ENCODE results near the gene VPS52. TPM values are rescaled to one million over a fixed set of nuclear protein-coding genes. Genes with fewer than 3 reads are reported as not detected.
A peak's percentile ranks its signal among the peaks of the same experiment; 100 is the strongest.

The VPS52 gene
- total and polyA plus RNA-seq, 9 of the 15 experiments (the other 6 are each of a cell fraction or from before 2014, with no cell fraction given) = 24.4 to 103 (median 40.2) TPM

DNA sequence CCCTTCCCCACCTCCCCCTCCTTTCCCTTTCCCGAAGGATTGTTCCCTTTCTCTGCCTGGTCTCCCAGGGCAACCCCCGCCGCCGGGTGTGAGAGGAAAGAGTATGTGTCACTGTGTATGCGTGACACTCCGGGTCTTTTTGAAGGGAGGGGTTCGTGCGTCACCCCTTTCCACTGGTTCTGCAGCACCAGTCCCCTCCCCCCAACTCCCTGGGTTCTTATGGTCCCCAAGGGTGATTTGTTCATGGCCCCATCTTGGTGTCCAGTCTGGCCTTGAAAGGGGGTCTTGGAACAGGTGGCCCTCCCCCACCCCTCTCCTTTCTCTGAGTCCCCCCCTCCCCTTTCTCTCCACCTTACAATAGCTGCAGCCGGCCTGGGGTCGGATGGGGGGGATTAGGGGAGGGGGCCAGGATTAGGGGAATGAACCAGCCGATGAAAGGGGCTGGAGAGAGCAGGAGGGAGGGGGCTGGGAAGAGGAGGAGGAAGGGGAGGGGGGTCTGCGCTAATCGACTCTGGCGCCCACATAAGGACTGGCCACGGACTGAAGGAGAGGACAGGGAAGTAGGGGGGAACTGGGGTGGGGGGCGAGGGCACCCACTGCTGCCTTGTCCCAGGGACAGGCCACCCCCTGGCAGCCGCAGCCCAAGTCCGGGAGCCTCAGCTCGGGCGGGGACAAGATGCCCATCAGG, 64.7 kb downstream of the VPS52 start:
- peak overlapping the region; percentile 95 for H3K27ac ChIP-seq (ENCODE audit: extremely low read depth, low read depth, low read length)
- BruUV-seq (replicated peaks) = no TSS peak
- intact Hi-C loops (cut with micrococcal nuclease) = no loop called here

DNA sequence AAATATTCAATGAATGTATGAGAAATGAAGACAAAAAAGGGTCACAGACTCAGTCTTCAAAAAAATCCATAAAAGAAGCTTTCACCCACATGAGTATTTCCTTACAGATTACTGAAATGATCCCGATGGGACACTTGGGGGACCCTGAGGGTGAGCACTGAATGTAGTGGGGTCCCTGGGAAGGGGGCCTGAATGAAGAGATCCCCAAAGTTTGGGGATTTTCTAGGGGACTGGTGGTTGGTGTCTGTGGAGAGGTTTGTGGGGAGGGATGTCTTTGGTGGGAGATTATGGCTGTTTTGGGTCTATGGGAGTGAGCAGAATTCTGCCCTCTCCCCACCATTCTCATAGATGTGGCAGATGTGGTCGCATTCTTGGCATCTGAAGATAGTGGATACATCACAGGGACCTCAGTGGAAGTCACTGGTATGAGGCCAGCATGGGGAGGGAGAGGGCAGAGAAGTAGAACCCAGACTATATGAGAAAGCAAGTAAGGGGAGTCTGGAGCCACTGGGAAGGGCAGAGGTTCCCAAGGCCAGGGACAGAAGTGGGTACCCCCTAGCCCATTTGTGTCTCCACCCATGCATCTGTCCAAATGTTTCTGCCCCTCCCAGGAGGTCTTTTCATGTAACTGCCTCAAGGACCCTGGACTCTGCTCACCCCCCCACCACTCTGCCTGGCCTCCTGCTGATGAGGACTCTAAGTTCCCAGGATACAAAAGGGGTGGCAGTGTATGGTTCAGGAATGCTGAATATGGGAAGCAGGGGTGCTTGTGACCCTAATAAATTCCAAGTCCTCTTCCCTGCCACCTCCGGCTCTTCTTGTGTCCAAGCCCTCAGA, 65.4 kb downstream of the VPS52 start:
- POLR2A ChIA-PET = interaction anchor here (0.7 kb wide), 1 partner anchor 13 kb away, joined by 3 read pairs; no protein-coding TSS in a partner anchor

More for the DNA sequence above, 64.7 kb downstream of the VPS52 start:
- ChIA-PET CTCF (ENCODE audit: low intra/inter-chr PET ratio) (no interaction called here), POLR2A (no interaction called here)
- Histone ChIP-seq H2AFZ (ENCODE audit: low read depth, low read length) (0 out of 2 replicates have a peak overlapping the region, but pooled peaks have one; percentile 13), H3K9me1 (ENCODE audit: control insufficient read depth, insufficient read depth, low read length) (peaks cover 3% of the 10 kb centered on the region), H3K36me3 (ENCODE audit: control insufficient read depth, insufficient read depth, low read length) (peaks cover 53% of the 10 kb centered on the region), H3K27me3 (ENCODE audit: control insufficient read depth in 2 of 2, insufficient read depth in 2 of 2, low read length in 2 of 2) (no peaks in the 10 kb centered on the region), H3K4me2 (ENCODE audit: insufficient read depth, low read length) (peak overlapping the region; percentile 87), H3K79me2 (ENCODE audit: control insufficient read depth, insufficient read depth, low read length) (peaks cover 50% of the 10 kb centered on the region), H3K9me3 (replicated peaks; ENCODE audit: control insufficient read depth, insufficient read depth, low read depth, low read length) (no peaks in the 10 kb centered on the region), H3K9ac (ENCODE audit: insufficient read depth in 1 of 2, low read depth in 2 of 2, low read length in 2 of 2) (peak overlapping the region; percentile 96), H4K20me1 (replicated peaks; ENCODE audit: control insufficient read depth, insufficient read depth, low read length) (peaks cover 11% of the 10 kb centered on the region; the same call in 1 of the 2 replicates), H3K4me3 (peak overlapping the region; percentile 90), H3K4me1 (replicated peaks in 1 of 2; ENCODE audit: control insufficient read depth in 2 of 2, insufficient read depth in 2 of 2, low read length in 2 of 2) (peaks cover 39 to 65% of the 10 kb centered on the region in 2 experiments)
- in situ Hi-C loops (cut with MboI) = no loop called here
- no peak for ATAC-seq
- no peak for DNase-seq (ENCODE audit: extremely low read depth in 1 of 4, low spot score in 3 of 4)
- peak; percentile 65; the same call in 1 of the 2 replicates for TF ChIP-seq RFX1 (IDR thresholded peaks at IDR 0.05)
- peak; percentile 47 for TF ChIP-seq PCBP1 (IDR thresholded peaks at IDR 0.05; ENCODE audit: low read depth, low read length, poor library complexity, severe bottlenecking)
- TF ChIP-seq MCM2 (IDR thresholded peaks at IDR 0.05; ENCODE audit: low read depth) = no peak
- no peak for FAIRE-seq
- 65% methylated on average over 7 of the region's 20 CpGs for WGBS (ENCODE audit: insufficient coverage, low coverage, missing lambda C conversion rate)

More for the DNA sequence above, 65.4 kb downstream of the VPS52 start:
- BruUV-seq (replicated peaks) = no TSS peak
- intact Hi-C loops (cut with micrococcal nuclease) (no loop called here), in situ Hi-C loops (cut with MboI) (no loop called here)
- no peak for FAIRE-seq
- no peak overlapping the region for H3K4me3 ChIP-seq
- H3K79me2 ChIP-seq (ENCODE audit: control insufficient read depth, insufficient read depth, low read length) = peaks cover 58% of the 10 kb centered on the region
- no peak for ATAC-seq
- peaks cover 16% of the 10 kb centered on the region; the same call in 1 of the 2 replicates for H4K20me1 ChIP-seq (replicated peaks; ENCODE audit: control insufficient read depth, insufficient read depth, low read length)
- WGBS (ENCODE audit: insufficient coverage, low coverage, missing lambda C conversion rate) = 74% methylated on average over 2 of the region's 3 CpGs
- H3K9ac ChIP-seq (ENCODE audit: insufficient read depth in 1 of 2, low read depth in 2 of 2, low read length in 2 of 2) = no peak overlapping the region; a peak in 1 of 4 replicates
- H2AFZ ChIP-seq (ENCODE audit: low read depth, low read length) = no peak overlapping the region
- TF ChIP-seq, protein P1, sequence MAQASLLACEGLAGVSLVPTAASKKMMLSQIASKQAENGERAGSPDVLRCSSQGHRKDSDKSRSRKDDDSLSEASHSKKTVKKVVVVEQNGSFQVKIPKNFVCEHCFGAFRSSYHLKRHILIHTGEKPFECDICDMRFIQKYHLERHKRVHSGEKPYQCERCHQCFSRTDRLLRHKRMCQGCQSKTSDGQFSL (CRISPR knock-in tag; IDR thresholded peaks at IDR 0.05) = peak; percentile 71
- TF ChIP-seq, protein P1 (tag; IDR thresholded peaks at IDR 0.05) = no peak; a peak in 1 of 4 replicates
- no peak for TF ChIP-seq CREBBP (IDR thresholded peaks at IDR 0.05; ENCODE audit: low read depth, low read length)
- CTCF ChIA-PET (ENCODE audit: low intra/inter-chr PET ratio) = no interaction called here
- H3K27ac ChIP-seq (ENCODE audit: extremely low read depth, low read depth, low read length) = 0 out of 3 replicates have a peak overlapping the region, but pooled peaks have one; percentile 75
- no peaks in the 10 kb centered on the region for H3K27me3 ChIP-seq (ENCODE audit: control insufficient read depth in 2 of 2, insufficient read depth in 2 of 2, low read length in 2 of 2)
- peaks cover 42 to 64% of the 10 kb centered on the region in 2 experiments for H3K4me1 ChIP-seq (replicated peaks in 1 of 2; ENCODE audit: control insufficient read depth in 2 of 2, insufficient read depth in 2 of 2, low read length in 2 of 2)
- H3K4me2 ChIP-seq (ENCODE audit: insufficient read depth, low read length) = peak overlapping the region; percentile 2; the same call in 1 of the 2 replicates
- H3K9me1 ChIP-seq (ENCODE audit: control insufficient read depth, insufficient read depth, low read length) = peaks cover 3% of the 10 kb centered on the region
- DNase-seq (ENCODE audit: extremely low read depth in 1 of 4, low spot score in 3 of 4) = no peak
- H3K9me3 ChIP-seq (replicated peaks; ENCODE audit: control insufficient read depth, insufficient read depth, low read depth, low read length) = no peaks in the 10 kb centered on the region
- peaks cover 54% of the 10 kb centered on the region for H3K36me3 ChIP-seq (ENCODE audit: control insufficient read depth, insufficient read depth, low read length)
